ENCODE data around the gene NRXN3.
A peak's percentile ranks its signal among the peaks of the same experiment; 100 is the strongest.
"Not testable (repeated sequence)": the region's sequence is repeated elsewhere in the genome, so short reads cannot be mapped to it uniquely, and the experiment has no call there.

The NRXN3 gene

DNA sequence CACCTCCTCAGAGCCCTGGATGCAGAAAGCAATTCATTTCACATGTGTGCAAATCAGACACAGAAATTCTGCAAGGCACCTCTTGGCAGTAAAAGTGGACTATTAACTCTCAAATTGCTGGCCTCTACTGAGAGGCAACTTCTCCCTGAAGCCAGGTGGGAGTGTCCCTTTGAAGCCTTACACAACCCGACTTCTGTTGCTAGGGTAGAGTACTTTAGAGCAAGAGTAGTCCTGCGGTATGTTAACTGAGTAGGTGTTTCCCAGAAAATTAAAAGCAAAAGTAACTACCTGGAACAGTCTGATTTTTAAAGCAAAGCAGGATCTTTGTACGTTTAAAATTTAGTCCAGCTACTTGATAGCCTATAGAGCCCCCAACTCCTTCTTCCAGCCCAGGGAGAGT is 1557.7 kb downstream of the NRXN3 start:
- DNase-seq: no peak

DNA sequence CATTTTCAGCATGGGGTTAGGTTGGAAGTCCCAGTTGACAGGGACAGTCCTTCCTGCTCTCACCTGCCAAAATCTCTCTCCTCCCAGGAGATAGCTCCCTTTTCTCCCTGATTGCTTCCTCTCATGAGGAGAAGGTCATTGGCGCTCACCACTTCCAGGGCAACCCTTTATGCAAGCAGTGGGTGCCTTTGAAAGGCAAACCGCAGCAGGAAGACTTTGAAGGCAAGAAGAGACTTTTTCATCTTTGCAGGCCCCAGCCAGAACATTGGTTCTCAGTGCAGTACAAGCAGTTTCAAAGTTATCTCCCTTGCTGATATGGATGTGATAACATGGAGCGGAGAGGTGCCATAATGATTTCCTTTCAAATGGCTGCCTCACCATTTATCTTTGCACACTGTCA is 1558.2 kb downstream of the NRXN3 start:
- DNase-seq: no peak

DNA sequence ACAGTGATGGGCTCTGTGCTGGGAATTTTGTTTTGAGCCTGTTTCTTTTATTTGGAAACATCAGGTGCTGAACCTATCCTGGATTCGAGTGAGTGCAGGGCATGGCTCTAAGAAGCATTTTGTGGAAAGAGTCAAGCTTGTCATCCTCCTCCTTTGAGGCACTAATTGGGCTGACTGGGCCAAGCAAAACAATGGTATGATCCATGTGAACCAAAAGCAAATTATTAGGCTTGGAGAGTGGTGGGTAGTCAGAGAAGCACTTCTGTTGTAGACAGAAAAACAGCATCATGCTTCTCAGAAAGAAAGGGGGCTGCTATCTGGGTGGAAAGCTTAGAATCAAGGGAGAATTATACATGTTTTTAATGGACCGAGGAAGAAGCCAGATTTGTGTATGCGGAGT is 1559.6 kb downstream of the NRXN3 start:
- no peak for DNase-seq

DNA sequence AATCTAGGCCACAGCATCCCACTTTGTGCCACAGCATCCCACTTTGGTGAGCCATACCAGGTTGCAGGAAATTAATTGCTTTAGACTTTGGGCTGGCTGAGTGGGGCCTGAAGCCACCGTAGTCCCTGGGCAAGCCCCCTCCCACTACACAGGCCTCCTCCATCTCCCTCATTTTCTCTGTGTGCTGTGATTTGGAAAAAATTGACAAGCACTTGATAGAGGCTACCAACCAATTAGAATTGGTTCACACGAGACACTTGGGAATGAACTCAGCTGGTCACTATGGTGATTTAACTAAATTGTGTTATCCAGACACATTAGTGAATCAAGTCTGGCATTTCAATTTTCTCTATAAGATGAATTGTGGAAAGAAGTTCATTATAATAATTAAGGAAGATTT is 1560.0 kb downstream of the NRXN3 start:
- peak; percentile 59 for DNase-seq

DNA sequence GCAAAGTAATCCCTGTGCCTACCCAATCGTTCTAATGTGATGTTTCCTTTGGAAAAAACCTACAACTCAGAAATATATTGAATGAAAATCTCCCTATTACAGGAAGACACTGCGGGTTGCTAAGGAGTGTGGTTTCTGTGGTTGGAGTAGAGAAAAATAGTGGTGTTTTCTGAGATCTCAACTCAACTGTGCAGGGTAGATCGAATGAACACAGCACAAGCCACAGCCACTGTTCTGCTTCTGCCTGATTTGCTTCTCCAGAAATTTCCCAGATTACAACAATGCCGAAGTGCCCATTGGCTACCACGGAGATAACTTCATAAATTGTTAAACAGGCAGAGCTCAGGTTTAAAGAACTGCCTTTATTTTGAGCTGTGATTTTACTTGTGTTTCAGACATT is 1560.8 kb downstream of the NRXN3 start:
- DNase-seq: no peak

DNA sequence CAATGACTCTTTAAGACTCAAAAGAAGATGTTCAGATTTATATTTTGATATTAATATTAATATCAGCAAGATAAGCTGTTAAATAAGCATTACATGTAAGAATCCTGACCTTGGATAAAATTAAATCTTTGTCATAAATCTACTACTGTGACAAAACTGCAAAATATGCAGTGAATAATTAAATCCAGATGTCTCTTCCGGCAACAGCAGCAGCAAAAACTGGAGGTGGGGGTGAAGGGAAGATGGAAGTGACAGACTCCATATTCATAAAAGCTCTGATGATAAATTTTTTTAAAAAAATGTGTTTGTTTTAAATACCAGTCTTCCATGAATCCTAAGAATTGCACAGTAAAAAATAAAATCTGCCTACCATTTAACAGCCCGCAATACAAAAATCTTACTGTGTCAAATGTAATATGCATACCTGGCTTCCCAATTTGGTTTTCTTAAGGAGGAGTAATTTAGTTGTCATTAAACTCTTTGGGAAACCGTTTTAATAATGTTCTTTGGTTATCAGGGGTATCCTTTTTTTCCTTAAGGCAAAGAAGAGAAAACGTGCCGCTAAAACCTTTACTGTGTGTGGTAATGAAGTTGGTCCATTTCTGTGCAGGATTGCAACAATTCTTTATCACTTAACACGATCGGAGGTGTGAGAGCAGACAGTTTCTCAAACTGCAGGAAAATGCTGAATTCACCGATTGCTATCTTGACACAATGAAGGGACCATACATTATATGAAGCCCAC is 1562.9 kb downstream of the NRXN3 start:
- no peak for DNase-seq

DNA sequence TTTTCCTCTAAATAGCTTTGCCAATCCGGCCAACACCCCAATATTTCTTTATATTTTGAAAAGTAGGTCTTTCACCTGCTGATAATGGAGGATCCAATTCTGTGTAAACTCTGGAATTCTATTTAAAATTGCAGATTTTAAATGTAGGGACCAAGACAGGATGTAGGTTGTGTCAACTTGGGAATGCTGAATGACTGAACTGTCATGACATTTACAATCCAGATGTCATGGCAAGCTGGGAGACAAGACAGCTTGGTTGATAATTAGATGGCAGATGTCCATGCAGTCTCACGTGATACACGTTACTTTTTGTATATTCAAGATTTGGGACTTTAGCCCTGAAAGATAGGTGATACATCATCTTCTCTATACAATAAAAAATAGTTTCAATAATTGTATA is 1564.0 kb downstream of the NRXN3 start:
- DNase-seq: no peak

DNA sequence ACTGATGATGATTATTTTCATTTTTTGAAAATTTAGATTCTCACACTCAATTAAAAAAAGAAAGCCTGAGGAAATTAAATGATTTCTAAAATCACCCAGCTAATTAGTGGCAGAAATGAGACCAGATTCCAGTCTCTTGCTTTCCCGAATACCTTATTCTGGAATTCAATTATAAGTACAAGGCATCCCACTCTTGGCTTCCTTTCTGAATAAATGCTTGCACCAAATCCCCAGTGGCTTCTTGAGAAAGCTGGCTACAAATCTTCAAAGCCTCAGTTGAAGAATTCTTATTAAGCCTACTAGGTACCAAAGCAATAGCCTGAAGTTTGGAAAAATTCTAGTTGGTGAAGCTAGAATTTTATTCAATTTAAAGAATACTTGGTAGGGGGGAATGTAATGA is 1564.5 kb downstream of the NRXN3 start:
- DNase-seq: no peak

DNA sequence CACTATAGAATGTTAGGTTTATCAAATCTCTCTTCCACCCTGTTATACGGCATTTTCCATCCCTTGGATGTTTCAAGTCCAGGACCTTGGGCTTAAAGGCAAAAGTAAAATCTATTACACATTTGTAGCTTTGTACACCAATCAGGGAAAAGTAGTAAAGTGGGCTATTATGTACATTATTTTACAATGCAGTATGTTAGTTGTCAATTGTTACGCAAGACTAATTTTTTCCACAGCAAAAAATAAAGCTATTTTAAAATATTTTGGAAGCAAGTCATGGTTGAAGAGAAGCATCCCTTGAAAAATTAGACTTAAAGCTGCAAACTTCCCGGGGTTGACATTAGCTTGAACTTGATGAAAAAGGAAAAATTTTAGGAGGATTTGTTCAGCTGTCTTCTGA is 1564.9 kb downstream of the NRXN3 start:
- DNase-seq: no peak

DNA sequence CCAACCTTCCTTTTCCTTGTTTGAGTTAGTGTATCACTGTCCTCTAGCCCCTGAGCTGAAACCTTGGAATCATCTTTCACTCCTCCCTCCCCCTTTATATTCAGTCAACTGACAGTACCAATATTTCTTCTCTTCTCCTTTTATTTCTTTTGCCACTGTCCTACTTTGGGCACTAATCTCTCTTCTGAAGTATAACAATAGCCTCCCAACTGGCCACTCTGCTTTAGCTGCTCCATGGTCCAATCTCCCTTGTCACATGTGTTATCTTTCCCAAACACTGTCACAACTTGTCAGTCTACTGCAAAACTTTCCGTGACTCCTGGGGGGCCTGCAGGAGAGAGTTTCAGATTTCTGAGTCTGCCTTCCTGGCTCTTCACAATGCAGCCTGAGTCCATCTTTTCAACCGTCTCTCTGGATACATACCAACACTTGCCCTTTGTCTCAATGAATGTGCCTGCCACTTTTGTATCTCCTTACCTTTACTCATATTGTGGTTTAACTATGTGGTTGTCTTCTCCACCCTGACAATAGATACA is 1570.0 kb downstream of the NRXN3 start:
- DNase-seq: peak; percentile 37

DNA sequence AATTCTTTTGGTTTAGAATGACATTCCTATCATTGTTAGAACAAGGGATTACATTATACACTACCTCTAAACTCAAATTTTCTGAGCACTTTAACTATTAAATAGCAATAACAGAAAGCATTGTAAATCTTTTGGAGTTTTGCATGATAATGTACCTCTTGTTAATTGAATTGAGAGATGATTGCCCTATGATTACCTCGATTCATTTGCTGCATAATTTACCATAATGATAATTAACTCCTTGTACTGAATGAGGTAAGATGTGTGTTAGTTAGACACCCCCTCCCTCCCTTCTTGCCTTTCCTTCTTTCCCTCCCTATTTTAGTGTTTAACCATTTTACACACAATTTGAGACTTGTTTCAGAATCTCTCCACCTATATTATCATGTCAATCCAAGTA is 1572.0 kb downstream of the NRXN3 start:
- peak; percentile 97 for DNase-seq

DNA sequence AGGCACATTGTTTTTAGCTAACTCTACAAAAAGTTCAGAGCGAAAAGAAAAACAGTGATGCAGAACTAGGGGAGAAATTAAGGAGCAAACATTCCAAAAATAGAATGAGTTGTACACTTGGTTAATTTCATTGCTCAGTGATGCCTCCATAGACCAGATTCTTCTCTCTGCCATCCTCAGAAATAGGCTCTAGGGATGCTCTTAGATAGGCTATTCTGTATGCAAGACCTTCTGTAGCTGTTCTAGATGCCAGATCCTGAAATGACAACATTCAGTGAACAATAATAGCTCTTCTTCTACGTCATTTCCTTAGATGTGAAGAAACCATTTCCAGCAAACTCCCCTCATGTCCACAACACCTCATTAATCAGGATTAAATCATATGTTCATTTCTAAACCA is 1574.9 kb downstream of the NRXN3 start:
- DNase-seq: no peak

DNA sequence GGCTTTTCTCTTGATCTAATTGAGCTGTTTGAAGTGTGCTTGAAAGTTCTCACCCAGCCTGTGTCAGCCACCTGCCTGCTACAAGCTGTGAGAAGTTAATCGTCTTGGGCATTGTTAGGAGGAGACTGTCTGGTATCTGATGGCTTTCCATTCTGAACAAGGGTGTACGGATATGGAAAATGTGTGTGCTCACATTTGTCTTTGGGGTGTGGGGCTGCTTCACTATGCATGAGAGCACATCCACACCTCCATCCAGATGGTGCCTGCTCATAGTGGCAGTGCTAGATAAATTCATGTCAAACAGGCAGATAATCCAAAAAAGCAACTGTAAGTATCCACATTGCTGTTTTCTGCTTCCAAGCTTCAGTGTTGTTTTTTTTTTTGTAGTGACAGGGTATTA is 1578.9 kb downstream of the NRXN3 start:
- peak; percentile 69 for DNase-seq

DNA sequence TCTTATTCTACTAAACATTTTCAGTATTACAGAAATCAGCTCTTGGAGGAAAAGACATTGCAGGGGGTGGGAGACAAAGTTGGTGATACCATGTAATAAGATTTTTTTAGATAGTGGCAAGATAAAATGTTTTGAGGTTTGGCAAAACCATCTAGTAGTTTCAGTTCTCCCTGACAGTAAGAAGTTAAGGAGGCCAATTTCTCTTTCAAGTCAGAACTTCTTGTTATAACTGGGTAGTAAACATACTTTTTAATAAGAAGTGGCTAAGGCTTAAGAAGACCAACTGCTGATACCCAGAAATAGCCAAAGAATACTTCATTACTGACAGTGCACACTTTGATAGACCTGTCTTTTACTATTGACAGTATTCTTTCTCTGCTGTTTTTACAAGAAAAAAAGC is 1588.8 kb downstream of the NRXN3 start:
- no peak for DNase-seq

DNA sequence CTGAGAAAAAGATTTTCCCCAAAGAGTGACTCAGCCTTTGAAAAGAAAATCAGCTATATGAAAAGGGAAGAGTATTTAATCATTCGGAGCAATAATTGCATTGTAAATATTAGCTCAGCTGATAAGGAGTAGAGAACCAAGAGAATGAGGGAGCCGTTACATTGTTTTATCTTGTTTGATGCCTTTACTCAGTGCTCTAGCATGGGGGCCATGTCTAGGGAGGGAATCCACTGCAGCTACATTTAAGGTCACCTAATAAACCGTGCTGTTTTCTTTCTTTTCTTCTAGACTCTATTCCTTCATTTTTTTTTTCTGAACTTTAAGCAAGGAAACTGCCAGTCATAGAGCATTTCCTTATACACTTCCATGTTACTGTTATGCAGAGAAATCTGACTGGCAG is 1594.2 kb downstream of the NRXN3 start:
- peak; percentile 92 for DNase-seq

DNA sequence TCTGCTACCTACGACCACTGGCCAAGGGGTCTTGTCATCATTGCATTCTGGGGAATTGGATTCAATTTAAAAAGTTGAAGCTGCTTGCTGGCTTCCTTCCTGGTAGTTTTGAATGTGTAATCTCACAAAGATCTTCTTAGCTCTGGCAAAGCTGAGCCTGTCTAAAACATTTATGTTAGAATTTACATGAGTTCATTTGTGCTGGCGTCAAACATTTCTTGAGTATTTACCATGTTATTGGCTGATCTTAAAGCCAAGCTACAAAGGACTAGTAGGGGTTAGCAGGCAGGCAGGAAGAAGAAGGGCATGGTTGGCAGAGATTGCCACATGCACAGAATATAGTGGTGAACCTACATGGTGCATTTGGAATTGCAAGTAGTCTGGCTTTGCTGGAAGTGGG is 1596.3 kb downstream of the NRXN3 start:
- no peak for DNase-seq

DNA sequence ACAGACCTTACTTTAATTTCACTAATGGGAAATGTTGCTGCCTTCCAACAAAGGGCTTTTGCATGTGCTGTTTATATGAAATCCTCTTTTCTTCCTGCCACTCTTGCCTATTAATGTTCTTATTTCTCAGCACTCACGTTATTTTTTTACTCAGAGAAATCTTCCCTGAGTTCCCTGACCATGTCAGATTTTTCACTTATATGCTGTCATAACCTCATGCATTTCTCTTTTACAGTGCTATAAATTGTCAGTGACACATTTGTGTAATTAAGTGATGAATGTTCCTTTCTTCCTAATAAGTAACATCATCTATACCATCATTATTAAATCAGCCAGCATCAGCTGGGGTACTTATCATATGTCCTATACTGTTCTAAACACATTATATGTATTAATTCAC is 1597.1 kb downstream of the NRXN3 start:
- no peak for DNase-seq

DNA sequence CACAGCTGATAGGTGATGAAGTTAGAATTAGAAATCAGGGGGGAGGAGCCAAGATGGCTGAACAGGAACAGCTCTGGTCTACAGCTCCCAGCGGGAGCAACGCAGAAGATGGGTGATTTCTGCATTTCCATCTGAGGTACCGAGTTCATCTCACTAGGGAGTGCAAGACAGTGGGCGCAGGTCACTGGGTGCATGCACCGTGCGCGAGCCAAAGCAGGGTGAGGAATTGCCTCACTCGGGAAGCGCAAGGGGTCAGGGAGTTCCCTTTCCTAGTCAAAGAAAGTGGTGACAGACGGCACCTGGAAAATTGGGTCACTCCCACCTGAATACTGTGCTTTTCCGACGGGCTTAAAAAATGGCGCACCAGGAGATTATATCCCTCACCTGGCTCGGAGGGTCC is 1597.5 kb downstream of the NRXN3 start:
- not testable (repeated sequence) for DNase-seq

DNA sequence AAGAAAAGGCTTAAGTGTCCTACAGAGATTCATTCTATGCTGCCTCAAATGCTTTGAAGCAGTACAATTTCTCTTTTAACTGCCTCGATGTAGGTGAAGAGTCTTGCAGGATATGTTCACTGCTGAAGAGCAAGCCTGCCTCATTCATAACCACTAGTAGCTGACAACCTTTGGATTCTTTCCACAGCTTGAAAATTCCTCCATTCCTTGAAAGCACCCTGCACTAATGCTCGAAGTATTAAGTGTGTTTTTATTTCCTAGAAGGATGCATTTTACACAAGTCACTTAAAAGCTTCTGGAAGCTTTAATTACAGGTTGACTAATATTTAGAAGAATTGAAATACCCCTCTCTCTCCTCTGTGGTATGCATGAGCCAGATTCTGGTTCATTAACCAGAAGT is 1611.7 kb downstream of the NRXN3 start:
- peak; percentile 46 for DNase-seq

DNA sequence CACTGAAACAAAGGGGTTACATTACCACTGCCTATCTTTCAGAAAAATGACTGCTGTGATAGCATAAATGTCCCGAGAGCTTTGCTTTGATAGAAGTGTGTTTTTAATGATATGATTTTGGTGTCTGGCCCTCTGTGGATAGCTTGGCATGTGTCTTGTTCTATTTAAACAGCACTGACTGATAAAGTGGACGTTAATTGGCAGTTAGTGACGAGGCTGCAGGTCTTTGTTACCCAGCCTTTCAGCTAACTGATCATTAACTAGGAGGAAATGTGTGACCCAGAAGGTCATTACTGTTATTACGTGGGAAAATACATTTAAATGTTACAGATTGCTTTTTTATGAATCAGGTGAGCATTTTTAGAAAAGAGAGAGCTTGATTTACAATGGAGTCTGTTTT is 1612.9 kb downstream of the NRXN3 start:
- DNase-seq: peak; percentile 97

DNA sequence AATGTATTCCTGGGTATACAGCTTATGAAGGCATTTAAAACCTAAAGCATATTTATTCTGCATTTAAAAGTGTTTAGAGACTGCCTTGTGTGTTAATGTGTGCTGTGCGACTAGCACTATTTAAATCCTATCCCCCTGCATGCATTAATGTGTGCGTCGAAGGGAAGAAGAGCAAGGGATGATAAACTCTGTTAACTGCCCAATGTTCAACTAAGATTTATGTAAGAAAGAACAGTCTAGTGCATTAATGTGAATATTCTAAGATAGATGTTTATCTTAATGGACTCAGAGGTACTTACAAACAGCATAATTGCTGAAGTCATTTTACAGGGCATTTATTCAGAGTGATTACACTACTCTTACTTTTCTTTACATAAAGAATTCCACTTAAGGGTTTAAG is 1616.3 kb downstream of the NRXN3 start:
- no peak for DNase-seq

DNA sequence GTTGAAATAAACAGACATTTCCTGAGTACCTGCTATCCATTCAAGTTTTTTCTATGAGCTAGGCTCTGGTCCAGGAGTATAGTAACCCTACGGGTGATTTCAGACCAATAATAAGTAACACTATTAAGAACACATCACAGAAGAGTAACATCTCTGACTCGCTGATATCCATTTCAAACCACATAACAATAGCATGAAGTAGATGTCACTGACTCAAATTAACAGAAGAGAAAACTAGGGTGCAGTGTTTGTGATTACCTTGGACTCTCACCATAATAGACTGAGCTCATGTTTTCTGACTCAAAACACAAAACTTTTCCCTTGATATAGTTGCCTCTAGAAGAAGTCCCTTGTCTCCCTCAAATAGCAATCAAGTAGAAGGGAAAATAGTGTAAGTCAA is 1618.2 kb downstream of the NRXN3 start:
- DNase-seq: no peak

DNA sequence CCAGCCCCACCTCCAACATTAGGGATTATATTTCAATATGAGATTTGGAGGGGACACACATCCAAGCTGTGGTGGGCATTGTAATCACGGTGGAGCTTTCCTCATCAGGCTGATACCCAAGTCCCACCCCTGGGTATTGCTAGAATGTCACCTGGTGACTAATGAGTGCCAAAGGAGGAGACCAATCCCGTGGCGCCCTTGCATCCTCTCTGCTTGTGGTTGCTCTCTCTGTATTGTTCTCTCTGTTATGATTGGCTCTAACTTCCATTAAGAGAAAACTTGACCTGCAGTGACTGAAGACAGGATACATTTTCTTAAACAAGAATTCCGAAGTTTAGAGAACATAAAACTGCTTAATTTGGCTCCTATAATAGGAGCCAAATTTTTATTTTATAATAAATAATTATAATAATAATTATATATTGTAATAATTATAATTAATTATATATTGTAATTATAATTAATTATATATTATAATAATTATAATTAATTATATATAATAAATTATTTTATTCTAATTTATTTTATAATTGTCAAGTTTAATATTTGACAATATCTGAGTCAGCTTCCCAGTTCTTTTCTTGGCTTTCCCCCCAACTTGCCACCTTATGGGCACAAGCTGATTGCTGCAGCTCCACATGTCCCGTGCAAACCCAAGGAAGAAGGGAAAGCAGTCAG is 1621.0 kb downstream of the NRXN3 start:
- no peak for DNase-seq

DNA sequence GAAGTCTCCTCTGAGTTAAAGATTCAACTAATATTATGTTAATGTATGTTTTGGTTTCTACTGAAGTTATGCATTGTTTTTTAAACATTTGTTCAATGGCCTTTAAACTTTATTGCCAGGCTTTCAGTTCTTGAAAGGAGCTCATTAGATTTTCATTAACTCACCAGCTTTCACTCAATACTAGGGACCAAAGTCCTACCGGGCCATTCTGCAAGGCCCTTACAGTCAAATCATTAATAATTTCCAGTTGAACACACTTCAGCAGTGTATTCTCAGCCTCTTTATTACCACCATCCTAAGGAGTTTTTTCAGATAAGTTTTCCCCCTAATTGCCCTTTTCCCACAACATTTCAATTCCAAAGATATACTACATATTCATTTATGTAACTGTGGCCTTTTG is 1631.9 kb downstream of the NRXN3 start:
- no peak for DNase-seq

DNA sequence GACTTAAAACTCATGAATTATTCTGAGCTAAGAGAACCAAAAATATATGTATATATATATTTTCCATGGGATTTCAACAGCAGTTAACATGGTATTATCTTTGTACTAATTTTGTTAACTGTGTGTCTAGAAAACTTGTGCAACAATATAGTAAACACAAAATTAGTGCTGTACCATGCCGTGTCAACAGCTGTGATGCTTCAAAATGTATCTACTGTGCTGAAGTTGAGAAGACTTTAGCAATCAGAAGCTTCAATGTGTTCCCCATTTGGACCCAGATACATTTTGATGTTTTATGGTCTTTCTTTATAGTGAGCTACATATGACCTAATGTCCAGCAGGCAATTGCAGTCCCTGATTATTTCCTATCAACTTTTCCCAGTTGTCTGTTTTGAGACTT is 1635.5 kb downstream of the NRXN3 start:
- no peak for DNase-seq
